ENCODE data around the gene CDK14. TPM values are rescaled to one million over a fixed set of nuclear protein-coding genes. Genes with fewer than 3 reads are reported as not detected.
"Not testable (repeated sequence)": the region's sequence is repeated elsewhere in the genome, so short reads cannot be mapped to it uniquely, and the experiment has no call there.

The CDK14 gene
- total RNA-seq, 1 experiment from 2014 or later = 57.9 TPM

GRCh38 chr7:90728568-90728967 lies 132.4 kb downstream of the CDK14 start:
- ATAC-seq = no peak
- Mint-ChIP-seq H3K4me3 (no peak overlapping the region), H3K27ac (no peak overlapping the region), H3K9me3 (peaks cover 31% of the 10 kb centered on the region), H3K27me3 (ENCODE audit: low read depth) (no peaks in the 10 kb centered on the region), H3K4me1 (peaks cover 29% of the 10 kb centered on the region), H3K36me3 (peaks cover 33% of the 10 kb centered on the region)
- no peak for DNase-seq (ENCODE audit: low spot score)
- ChIA-PET CTCF (no interaction called here), POLR2A (no interaction called here)
- no peak for TF ChIP-seq CDX4 (CRISPR knock-in tag; IDR thresholded peaks at IDR 0.05; ENCODE audit: borderline replicate concordance)
- no peak for TF ChIP-seq TP53 (CRISPR knock-in tag; IDR thresholded peaks at IDR 0.05)
- no peak for TF ChIP-seq ELF4 (CRISPR knock-in tag; IDR thresholded peaks at IDR 0.05; ENCODE audit: low read depth)
- no peak for TF ChIP-seq ZNF317 (CRISPR knock-in tag; IDR thresholded peaks at IDR 0.05; ENCODE audit: borderline replicate concordance, low read depth)

- DNase-seq (ENCODE audit: low spot score); H3K27me3 Mint-ChIP-seq (ENCODE audit: low read depth); H3K27ac Mint-ChIP-seq; ATAC-seq; H3K4me1 Mint-ChIP-seq; H3K4me3 Mint-ChIP-seq: not testable (repeated sequence)
- peaks cover 33% of the 10 kb centered on the region for H3K9me3 Mint-ChIP-seq
- ChIA-PET POLR2A (interaction anchor here (0.6 to 0.8 kb wide), 2 partner anchors 16 to 461 kb away, joined by 4 to 8 read pairs; no protein-coding TSS in a partner anchor), CTCF (interaction anchor here (1.1 kb wide), 1 partner anchor 299 kb away, joined by 3 read pairs; no protein-coding TSS in a partner anchor)
- H3K36me3 Mint-ChIP-seq = peaks cover 39% of the 10 kb centered on the region
Measured at GRCh38 chr7:90735611-90736280, 139.6 kb downstream of the CDK14 start.

GRCh38 chr7:90736316-90736715 lies 140.2 kb downstream of the CDK14 start:
- POLR2A ChIA-PET = interaction anchor here (0.6 kb wide), 1 partner anchor 461 kb away, joined by 4 read pairs; no protein-coding TSS in a partner anchor
- H3K27ac Mint-ChIP-seq = no peak overlapping the region
- DNase-seq (ENCODE audit: low spot score) (no peak), ATAC-seq (no peak)
- H3K9me3 Mint-ChIP-seq = peaks cover 27% of the 10 kb centered on the region
- H3K27me3 Mint-ChIP-seq (ENCODE audit: low read depth) = no peaks in the 10 kb centered on the region
- peaks cover 33% of the 10 kb centered on the region for H3K36me3 Mint-ChIP-seq
- CTCF ChIA-PET = no interaction called here
- H3K4me1 Mint-ChIP-seq = peaks cover 4% of the 10 kb centered on the region; the same call in 1 of the 2 replicates
- no peak overlapping the region for H3K4me3 Mint-ChIP-seq
- TF ChIP-seq SMAD4 (CRISPR knock-in tag; IDR thresholded peaks at IDR 0.05) (no peak), ZNF232 (CRISPR knock-in tag; IDR thresholded peaks at IDR 0.05) (no peak), PRDM15 (CRISPR knock-in tag; IDR thresholded peaks at IDR 0.05) (no peak), STAT6 (CRISPR knock-in tag; conservative IDR thresholded peaks at IDR 0.05; ENCODE audit: low read depth) (no peak), ZNF416 (CRISPR knock-in tag; IDR thresholded peaks at IDR 0.05) (no peak), NR3C1 (CRISPR knock-in tag; conservative IDR thresholded peaks at IDR 0.05; ENCODE audit: low read depth) (no peak), CTCF (IDR thresholded peaks at IDR 0.05) (no peak), EMX1 (CRISPR knock-in tag; IDR thresholded peaks at IDR 0.05) (no peak), NFE2L1 (CRISPR knock-in tag; IDR thresholded peaks at IDR 0.05) (no peak), ZNF281 (CRISPR knock-in tag; IDR thresholded peaks at IDR 0.05) (no peak), ZNF512 (CRISPR knock-in tag; IDR thresholded peaks at IDR 0.05; ENCODE audit: borderline replicate concordance) (no peak), NFATC4 (CRISPR knock-in tag; IDR thresholded peaks at IDR 0.05) (no peak), IRF1 (CRISPR knock-in tag; IDR thresholded peaks at IDR 0.05) (no peak)
